ENCODE measurements around the gene ELAVL1.

ELAVL1 gene

GRCh38 chr19:7912697-7913564 is 92.5 kb downstream of the ELAVL1 start:
- DNase-seq (ENCODE audit: low read depth, low spot score): no peak

- DNase-seq (ENCODE audit: low read depth, low spot score): no peak
These were observed 93.2 kb downstream of the ELAVL1 start for GRCh38 chr19:7912144-7912696.

- DNase-seq (ENCODE audit: low read depth, low spot score): no peak
These were observed 93.8 kb downstream of the ELAVL1 start for GRCh38 chr19:7911508-7912143.

GRCh38 chr19:7910321-7911161 is 94.9 kb downstream of the ELAVL1 start:
- DNase-seq (ENCODE audit: low read depth, low spot score): no peak

GRCh38 chr19:7909471-7910067 is 95.9 kb downstream of the ELAVL1 start:
- no peak for DNase-seq (ENCODE audit: low read depth, low spot score)

- DNase-seq (ENCODE audit: low read depth, low spot score): no peak
These were observed 96.5 kb downstream of the ELAVL1 start for GRCh38 chr19:7908742-7909461.

All from smooth muscle cell of the brain vasculature (primary cell).